ENCODE measurements around the gene YTHDF1.

DNA sequence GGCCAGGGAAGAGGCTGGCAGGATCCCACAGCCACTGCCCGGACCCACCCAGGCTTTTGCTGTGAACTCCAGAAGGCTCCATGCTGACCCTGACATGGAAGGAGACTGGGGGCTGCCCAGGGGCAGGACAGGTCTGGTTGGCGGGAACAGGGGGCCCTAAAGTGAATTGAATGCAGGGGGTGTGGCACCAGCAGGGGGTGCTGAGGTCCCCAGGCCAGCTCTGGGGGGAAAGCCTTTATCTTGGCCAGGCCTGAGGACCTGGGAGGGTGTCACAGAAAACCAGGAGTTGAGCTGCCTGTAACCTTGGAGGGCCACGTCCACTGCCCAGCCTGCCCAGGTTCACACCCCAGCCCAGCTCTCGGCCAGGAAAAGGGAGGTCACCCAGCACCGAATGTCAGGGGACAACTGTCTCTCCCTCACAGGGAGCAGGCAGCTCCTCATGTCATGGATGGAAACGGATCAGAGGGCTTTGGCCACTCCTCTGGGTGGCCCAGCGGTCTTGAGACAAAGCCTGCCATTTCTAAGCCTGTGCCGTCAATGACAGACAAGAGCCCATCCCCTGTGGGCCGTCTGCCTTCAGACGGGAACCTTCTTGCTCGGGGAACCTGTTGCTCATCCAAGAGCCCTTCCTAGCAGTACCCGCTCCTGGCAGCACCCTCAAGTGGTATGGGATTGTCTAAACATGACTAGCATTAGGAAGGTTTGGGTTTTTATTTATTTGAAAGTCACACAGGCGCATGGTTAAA, 2.9 kb upstream of the YTHDF1 start:
- TF ChIP-seq, protein P1, sequence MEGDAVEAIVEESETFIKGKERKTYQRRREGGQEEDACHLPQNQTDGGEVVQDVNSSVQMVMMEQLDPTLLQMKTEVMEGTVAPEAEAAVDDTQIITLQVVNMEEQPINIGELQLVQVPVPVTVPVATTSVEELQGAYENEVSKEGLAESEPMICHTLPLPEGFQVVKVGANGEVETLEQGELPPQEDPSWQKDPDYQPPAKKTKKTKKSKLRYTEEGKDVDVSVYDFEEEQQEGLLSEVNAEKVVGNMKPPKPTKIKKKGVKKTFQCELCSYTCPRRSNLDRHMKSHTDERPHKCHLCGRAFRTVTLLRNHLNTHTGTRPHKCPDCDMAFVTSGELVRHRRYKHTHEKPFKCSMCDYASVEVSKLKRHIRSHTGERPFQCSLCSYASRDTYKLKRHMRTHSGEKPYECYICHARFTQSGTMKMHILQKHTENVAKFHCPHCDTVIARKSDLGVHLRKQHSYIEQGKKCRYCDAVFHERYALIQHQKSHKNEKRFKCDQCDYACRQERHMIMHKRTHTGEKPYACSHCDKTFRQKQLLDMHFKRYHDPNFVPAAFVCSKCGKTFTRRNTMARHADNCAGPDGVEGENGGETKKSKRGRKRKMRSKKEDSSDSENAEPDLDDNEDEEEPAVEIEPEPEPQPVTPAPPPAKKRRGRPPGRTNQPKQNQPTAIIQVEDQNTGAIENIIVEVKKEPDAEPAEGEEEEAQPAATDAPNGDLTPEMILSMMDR (conservative IDR thresholded peaks at IDR 0.05 in 1 of 2, IDR thresholded peaks at IDR 0.05 in 1 of 2; ENCODE audit: low read depth in 1 of 2, low read length in 2 of 2): no peak
- no peak for TF ChIP-seq EZH2 (IDR thresholded peaks at IDR 0.05; ENCODE audit: low read length, missing control alignments)

All from fibroblast of lung (primary cell).